Panc1 (cell line): Measurements from ENCODE around the gene ACAD8.

ENCODE experiments used
- POLR2AphosphoS5 ChIP-seq: IDR thresholded peaks from 2 replicates; pipeline ENCODE4 v1.6.1; 2012; ENCODE audit warnings: mild to moderate bottlenecking, low read depth, low read length, moderate library complexity
- SIN3A ChIP-seq: IDR thresholded peaks from 2 replicates; pipeline ENCODE4 v1.6.1; 2012; ENCODE audit warnings: low read depth, mild to moderate bottlenecking, low read length, moderate library complexity, borderline replicate concordance; ENCODE audit not compliant: insufficient read depth
- TCF7L2 ChIP-seq: IDR thresholded peaks from 2 replicates; pipeline ENCODE4 v1.6.1; 2011; ENCODE audit warnings: mild to moderate bottlenecking, low read depth, low read length, inconsistent platforms
- TF ChIP-seq, protein P1 (sequence below): fragments of 450-650 bp; IDR thresholded peaks from 2 replicates; pipeline ENCODE4 v1.5.1; 2017; ENCODE audit warnings: mild to moderate bottlenecking

DNA sequence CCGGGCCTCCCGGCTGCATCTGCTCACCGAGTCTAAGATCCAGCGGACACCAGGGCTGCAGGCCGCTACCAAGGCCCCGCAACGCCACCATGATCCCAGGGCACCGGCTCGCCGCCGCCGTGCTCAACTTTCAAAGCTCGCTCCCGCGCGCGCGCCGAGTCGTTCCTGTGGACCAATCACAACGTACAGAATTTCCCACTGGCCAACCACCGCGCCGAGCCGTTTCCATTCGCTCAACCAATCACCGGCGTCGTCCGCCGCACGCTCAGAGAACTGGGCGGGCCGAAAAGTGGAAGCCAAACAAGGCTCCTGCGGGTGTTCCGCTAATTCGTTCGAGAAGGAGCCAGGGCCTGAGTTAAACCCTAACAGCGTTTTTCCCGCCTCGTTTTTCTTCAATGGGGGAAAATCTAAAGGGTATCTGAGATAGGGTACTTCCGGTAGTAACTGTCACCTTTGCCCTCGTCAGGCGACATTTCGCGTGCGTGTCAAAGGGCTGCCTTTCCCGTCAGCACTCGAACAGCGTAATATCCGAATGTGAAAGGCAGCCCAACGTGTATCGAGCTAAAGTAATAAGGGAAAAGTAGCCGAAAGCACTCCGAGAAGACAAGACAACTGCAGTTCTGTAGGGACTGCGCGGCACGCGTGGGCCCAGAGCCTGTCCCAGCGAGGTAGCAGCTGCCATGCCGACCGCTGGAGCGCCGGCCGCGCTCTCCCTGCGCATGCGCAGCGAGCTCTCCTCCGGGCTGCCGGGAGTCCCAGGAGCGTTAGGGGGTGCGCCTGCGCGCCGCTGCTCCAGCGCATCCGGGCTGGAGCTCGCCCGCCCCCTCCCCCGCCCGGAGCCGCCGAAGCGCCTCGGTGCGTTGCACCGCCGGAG, 29.3 kb upstream of the ACAD8 start, which contains the start of the genes NCAPD3 and VPS26B:
- TF ChIP-seq, protein P1, sequence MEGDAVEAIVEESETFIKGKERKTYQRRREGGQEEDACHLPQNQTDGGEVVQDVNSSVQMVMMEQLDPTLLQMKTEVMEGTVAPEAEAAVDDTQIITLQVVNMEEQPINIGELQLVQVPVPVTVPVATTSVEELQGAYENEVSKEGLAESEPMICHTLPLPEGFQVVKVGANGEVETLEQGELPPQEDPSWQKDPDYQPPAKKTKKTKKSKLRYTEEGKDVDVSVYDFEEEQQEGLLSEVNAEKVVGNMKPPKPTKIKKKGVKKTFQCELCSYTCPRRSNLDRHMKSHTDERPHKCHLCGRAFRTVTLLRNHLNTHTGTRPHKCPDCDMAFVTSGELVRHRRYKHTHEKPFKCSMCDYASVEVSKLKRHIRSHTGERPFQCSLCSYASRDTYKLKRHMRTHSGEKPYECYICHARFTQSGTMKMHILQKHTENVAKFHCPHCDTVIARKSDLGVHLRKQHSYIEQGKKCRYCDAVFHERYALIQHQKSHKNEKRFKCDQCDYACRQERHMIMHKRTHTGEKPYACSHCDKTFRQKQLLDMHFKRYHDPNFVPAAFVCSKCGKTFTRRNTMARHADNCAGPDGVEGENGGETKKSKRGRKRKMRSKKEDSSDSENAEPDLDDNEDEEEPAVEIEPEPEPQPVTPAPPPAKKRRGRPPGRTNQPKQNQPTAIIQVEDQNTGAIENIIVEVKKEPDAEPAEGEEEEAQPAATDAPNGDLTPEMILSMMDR, result no peak
- peak; percentile 86 for TF ChIP-seq SIN3A
- TF ChIP-seq POLR2AphosphoS5, result peak; percentile 94
- TF ChIP-seq TCF7L2, result no peak; the same call in none of the 2 replicates
